Activated CD4-positive, alpha-beta T cell treated with anti-CD3 and anti-CD28 coated beads for 36 hours (primary cell): Measurements from ENCODE around the gene CLEC16A. TPM values are rescaled to one million over a fixed set of nuclear protein-coding genes. Genes with fewer than 3 reads are reported as not detected.

Experiments used
- ATAC-seq: fragments of 200-7000 bp; cut with Tn5 transposase; one replicate; pipeline ENCODE4 v1.10.0; 2021; ENCODE audit warnings: mild to moderate bottlenecking, moderate library complexity
- CTCF ChIA-PET: fragments of 350-600 bp; sonication (Branson Sonifier 250); formaldehyde crosslinking; loops from one replicate; lab custom pipeline; 2021; ENCODE audit warnings: antibody characterized with exemption; lab: Charles Lee
- POLR2A ChIA-PET: fragments of 350-600 bp; sonication (Branson Sonifier 250); formaldehyde crosslinking; loops from one replicate; lab custom pipeline; 2021; ENCODE audit warnings: antibody characterized with exemption, inconsistent platforms; lab: Charles Lee
- DNase-seq: peaks from one replicate; pipeline ENCODE4 v3.0.0-alpha.2; 2020
- H3K27ac Mint-ChIP-seq: one replicate; pipeline ENCODE4 v1.8.0; 2021; ENCODE audit warnings: mixed read lengths
- H3K27me3 Mint-ChIP-seq: one replicate; pipeline ENCODE4 v1.8.0; 2021; ENCODE audit warnings: mixed read lengths
- H3K36me3 Mint-ChIP-seq: one replicate; pipeline ENCODE4 v1.8.0; 2021; ENCODE audit warnings: low read depth, mixed read lengths
- H3K4me1 Mint-ChIP-seq: one replicate; pipeline ENCODE4 v1.8.0; 2021; ENCODE audit warnings: mixed read lengths
- H3K4me3 Mint-ChIP-seq: one replicate; pipeline ENCODE4 v1.8.0; 2021; ENCODE audit warnings: mild to moderate bottlenecking, moderate library complexity, mixed read lengths
- H3K9me3 Mint-ChIP-seq: one replicate; pipeline ENCODE4 v1.8.0; 2021; ENCODE audit warnings: low read depth, mixed read lengths
- intact Hi-C, 2 experiments: fragments of 100-400 bp; cut with DNase I in 1 of 2; cut with micrococcal nuclease in 1 of 2; formaldehyde crosslinking; loops; one replicate each; pipeline versions ENCODE4 v1.14.2 to v1.15.1; 2022 to 2024; cut with DNase I, micrococcal nuclease
- total RNA-seq, 2 experiments: library from RNA; stranded (reverse); gene quantifications; one replicate each; pipeline ENCODE4 v1.2.3, GENCODE V29; 2021

Gene CLEC16A
- total RNA-seq, 2 experiments from 2014 or later, result 23.5 to 25.4 TPM

DNA sequence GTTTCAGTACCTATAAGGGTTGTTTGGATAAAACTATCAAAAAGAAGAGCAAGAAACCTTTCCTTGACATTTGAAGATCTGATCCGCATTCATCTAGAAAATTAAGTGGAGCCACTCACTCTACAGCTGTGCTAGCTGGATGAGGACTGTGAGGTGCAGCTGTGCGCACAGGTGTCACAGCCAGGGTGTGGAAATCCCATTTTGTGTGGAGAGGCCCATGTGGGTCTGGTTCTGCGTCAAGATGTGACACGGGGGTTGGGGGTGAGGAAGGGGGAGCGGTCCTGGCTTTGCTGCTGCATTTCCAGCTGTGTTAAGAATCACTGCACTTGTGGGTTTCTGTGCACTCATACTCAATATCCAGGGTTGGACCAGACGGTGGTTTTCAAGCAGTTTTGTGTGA, 70.7 kb downstream of the CLEC16A start:
- Mint-ChIP-seq H3K4me3 (no peak overlapping the region), H3K4me1 (peaks cover 13% of the 10 kb centered on the region), H3K36me3 (peaks cover 26% of the 10 kb centered on the region), H3K9me3 (no peaks in the 10 kb centered on the region), H3K27me3 (no peaks in the 10 kb centered on the region), H3K27ac (peak overlapping the region; percentile 23)
- intact Hi-C loops, result loop anchor here in 1 of 2 experiments (5.0 kb wide), 1 partner anchor 37 kb away; no protein-coding TSS in a partner anchor
- POLR2A ChIA-PET, result no interaction called here
- DNase-seq, result no peak
- CTCF ChIA-PET, result no interaction called here
- ATAC-seq, result no peak

- no peaks in the 10 kb centered on the region for H3K27me3 Mint-ChIP-seq
- intact Hi-C loops, result loop anchor here in 1 of 2 experiments (5.0 kb wide), 1 partner anchor 37 kb away; no protein-coding TSS in a partner anchor
- peaks cover 25% of the 10 kb centered on the region for H3K36me3 Mint-ChIP-seq
- no peaks in the 10 kb centered on the region for H3K9me3 Mint-ChIP-seq
- ChIA-PET CTCF (no interaction called here), POLR2A (no interaction called here)
- H3K27ac Mint-ChIP-seq, result no peak overlapping the region
- DNase-seq (no peak), ATAC-seq (no peak)
- no peak overlapping the region for H3K4me3 Mint-ChIP-seq
- peaks cover 13% of the 10 kb centered on the region for H3K4me1 Mint-ChIP-seq
These were observed 71.2 kb downstream of the CLEC16A start for GRCh38 chr16:11015607-11016006.

GRCh38 chr16:11016524-11016988, 72.2 kb downstream of the CLEC16A start:
- peaks cover 13% of the 10 kb centered on the region for H3K4me1 Mint-ChIP-seq
- intact Hi-C loops, result loop anchor here in 1 of 2 experiments (5.0 kb wide), 1 partner anchor 36 kb away; no protein-coding TSS in a partner anchor
- ATAC-seq, result no peak
- H3K4me3 Mint-ChIP-seq, result no peak overlapping the region
- POLR2A ChIA-PET, result no interaction called here
- CTCF ChIA-PET, result no interaction called here
- H3K27me3 Mint-ChIP-seq, result no peaks in the 10 kb centered on the region
- peaks cover 25% of the 10 kb centered on the region for H3K36me3 Mint-ChIP-seq
- no peak for DNase-seq
- no peak overlapping the region for H3K27ac Mint-ChIP-seq
- no peaks in the 10 kb centered on the region for H3K9me3 Mint-ChIP-seq

GRCh38 chr16:11016993-11017392, 72.6 kb downstream of the CLEC16A start:
- Mint-ChIP-seq H3K36me3 (peaks cover 30% of the 10 kb centered on the region), H3K4me1 (peaks cover 13% of the 10 kb centered on the region), H3K27ac (peak overlapping the region; percentile 64), H3K27me3 (no peaks in the 10 kb centered on the region), H3K4me3 (no peak overlapping the region), H3K9me3 (no peaks in the 10 kb centered on the region)
- ATAC-seq (peak; percentile 76), DNase-seq (peak; percentile 74)
- intact Hi-C loops, result loop anchor here in 1 of 2 experiments (5.0 kb wide), 1 partner anchor 35 kb away; no protein-coding TSS in a partner anchor
- POLR2A ChIA-PET, result no interaction called here
- CTCF ChIA-PET, result no interaction called here

DNA sequence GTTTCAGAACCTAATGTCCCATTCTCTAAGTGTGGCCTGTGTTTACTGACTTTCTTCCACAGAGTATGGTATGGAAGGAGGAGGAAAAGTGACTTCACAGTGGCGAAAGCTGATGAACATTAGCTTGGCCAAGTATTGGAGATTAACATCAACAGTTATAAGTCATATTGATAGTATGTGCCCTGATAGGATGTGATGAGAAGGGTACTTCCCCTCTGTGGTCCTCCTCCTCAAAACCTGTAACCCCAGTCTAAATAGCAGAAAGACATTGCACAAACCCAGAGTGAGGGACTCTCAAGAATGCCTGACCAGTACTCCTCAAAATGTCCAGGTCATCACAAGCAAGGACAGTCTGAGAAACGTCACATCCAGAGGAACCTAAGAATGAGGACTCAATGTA, 73.1 kb downstream of the CLEC16A start:
- peak overlapping the region; percentile 64 for H3K27ac Mint-ChIP-seq
- H3K9me3 Mint-ChIP-seq, result no peaks in the 10 kb centered on the region
- H3K27me3 Mint-ChIP-seq, result no peaks in the 10 kb centered on the region
- ChIA-PET POLR2A (no interaction called here), CTCF (no interaction called here)
- ATAC-seq (peak; percentile 63), DNase-seq (no peak)
- H3K36me3 Mint-ChIP-seq, result peaks cover 30% of the 10 kb centered on the region
- H3K4me1 Mint-ChIP-seq, result peaks cover 13% of the 10 kb centered on the region
- intact Hi-C loops, result loop anchor here in 1 of 2 experiments (5.0 kb wide), 1 partner anchor 35 kb away; no protein-coding TSS in a partner anchor
- H3K4me3 Mint-ChIP-seq, result no peak overlapping the region

- intact Hi-C loops, result no loop called here
- Mint-ChIP-seq H3K27ac (no peak overlapping the region), H3K4me3 (no peak overlapping the region), H3K9me3 (peaks cover 3% of the 10 kb centered on the region), H3K36me3 (peaks cover 46% of the 10 kb centered on the region), H3K27me3 (no peaks in the 10 kb centered on the region), H3K4me1 (peaks cover 28% of the 10 kb centered on the region)
- DNase-seq (no peak), ATAC-seq (no peak)
- POLR2A ChIA-PET, result interaction anchor here (0.6 kb wide), 1 partner anchor 231 kb away, joined by 3 read pairs; no protein-coding TSS in a partner anchor
- CTCF ChIA-PET, result interaction anchor here (0.6 to 1.5 kb wide), 2 partner anchors 13 to 28 kb away, joined by 3 read pairs; no protein-coding TSS in a partner anchor
These were observed 76.0 kb downstream of the CLEC16A start for GRCh38 chr16:11020388-11020787.

GRCh38 chr16:11020792-11021551, 76.6 kb downstream of the CLEC16A start:
- H3K36me3 Mint-ChIP-seq, result peaks cover 52% of the 10 kb centered on the region
- peaks cover 31% of the 10 kb centered on the region for H3K4me1 Mint-ChIP-seq
- H3K4me3 Mint-ChIP-seq, result no peak overlapping the region
- no peak overlapping the region for H3K27ac Mint-ChIP-seq
- CTCF ChIA-PET, result interaction anchor here (0.6 to 1.5 kb wide), 2 partner anchors 14 to 28 kb away, joined by 3 read pairs; no protein-coding TSS in a partner anchor
- H3K9me3 Mint-ChIP-seq, result peaks cover 7% of the 10 kb centered on the region
- DNase-seq (no peak), ATAC-seq (no peak)
- H3K27me3 Mint-ChIP-seq, result no peaks in the 10 kb centered on the region
- intact Hi-C loops, result no loop called here
- POLR2A ChIA-PET, result interaction anchor here (0.6 kb wide), 1 partner anchor 231 kb away, joined by 3 read pairs; no protein-coding TSS in a partner anchor

- H3K4me3 Mint-ChIP-seq, result no peak overlapping the region
These were observed 77.6 kb downstream of the CLEC16A start for GRCh38 chr16:11022002-11022401.

DNA sequence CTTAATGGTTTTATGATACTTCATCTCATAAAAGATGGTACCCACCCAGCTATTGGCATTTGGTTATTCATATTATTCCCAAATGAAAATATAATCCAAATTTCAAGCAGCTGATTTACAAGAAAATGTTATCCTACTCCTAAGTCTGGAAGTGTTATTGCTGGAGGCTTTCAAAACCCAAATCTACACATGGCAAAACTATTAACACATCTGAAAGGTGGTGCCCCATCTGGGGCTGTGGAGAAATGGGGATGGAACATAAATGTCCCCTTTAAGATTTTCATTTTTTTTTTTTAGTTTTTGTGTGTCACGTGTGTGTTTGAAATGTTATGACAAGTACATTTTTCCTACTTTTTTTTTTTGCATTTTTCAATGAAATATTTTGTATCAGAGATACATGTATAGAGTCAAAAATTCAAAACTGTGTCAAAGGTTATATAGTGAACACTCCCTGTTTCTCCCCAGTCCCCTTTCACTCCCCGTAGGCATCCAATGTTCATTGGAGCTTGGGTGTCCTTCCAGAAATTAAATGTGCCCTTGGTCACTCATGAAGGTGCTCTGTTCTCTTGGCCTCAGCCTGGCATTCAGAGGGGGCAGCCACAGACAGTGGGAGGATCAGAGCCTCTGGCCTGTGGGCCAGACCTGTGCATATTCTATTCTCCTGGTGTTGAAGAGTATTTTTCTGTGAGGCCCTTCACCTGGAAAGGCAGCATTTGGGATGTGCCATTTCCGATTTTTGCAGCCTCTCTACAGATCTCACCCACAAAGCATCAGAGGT, 79.1 kb downstream of the CLEC16A start:
- Mint-ChIP-seq H3K4me3 (no peak overlapping the region), H3K27me3 (no peaks in the 10 kb centered on the region), H3K27ac (no peak overlapping the region), H3K4me1 (peaks cover 19% of the 10 kb centered on the region), H3K36me3 (peaks cover 70% of the 10 kb centered on the region), H3K9me3 (peaks cover 12% of the 10 kb centered on the region)
- intact Hi-C loops, result loop anchor here in 1 of 2 experiments (2.0 kb wide), 1 partner anchor 35 kb away; no protein-coding TSS in a partner anchor
- ChIA-PET POLR2A (interaction anchor here (0.6 kb wide), 1 partner anchor 232 kb away, joined by 3 read pairs; the partner anchor contains the start of gene SOCS1), CTCF (interaction anchor here (0.6 to 0.9 kb wide), 2 partner anchors 17 to 110 kb away, joined by 3 read pairs; no protein-coding TSS in a partner anchor)
- no peak for DNase-seq
- ATAC-seq, result no peak

More at GRCh38 chr16:11022002-11022401, 77.6 kb downstream of the CLEC16A start:
- CTCF ChIA-PET, result no interaction called here
- Mint-ChIP-seq H3K9me3 (peaks cover 8% of the 10 kb centered on the region), H3K36me3 (peaks cover 62% of the 10 kb centered on the region), H3K27ac (peak overlapping the region; percentile 42), H3K4me1 (peaks cover 26% of the 10 kb centered on the region), H3K27me3 (no peaks in the 10 kb centered on the region)
- DNase-seq, result no peak
- no peak for ATAC-seq
- POLR2A ChIA-PET, result no interaction called here
- intact Hi-C loops, result no loop called here

- peaks cover 19% of the 10 kb centered on the region for H3K4me1 Mint-ChIP-seq
- H3K36me3 Mint-ChIP-seq, result peaks cover 77% of the 10 kb centered on the region
- ChIA-PET CTCF (interaction anchor here (0.8 to 1.5 kb wide), 2 partner anchors 71 to 229 kb away, joined by 3 to 6 read pairs; no protein-coding TSS in a partner anchor), POLR2A (interaction anchor here (1.2 kb wide), 1 partner anchor 201 kb away, joined by 5 read pairs; no protein-coding TSS in a partner anchor)
- intact Hi-C loops, result loop anchor here (1.0 to 2.0 kb wide), 2 partner anchors 36 to 70 kb away; no protein-coding TSS in a partner anchor
- peak overlapping the region; percentile 81 for H3K27ac Mint-ChIP-seq
- H3K4me3 Mint-ChIP-seq, result no peak overlapping the region
- ATAC-seq, result peak; percentile 53
- peaks cover 20% of the 10 kb centered on the region for H3K9me3 Mint-ChIP-seq
- H3K27me3 Mint-ChIP-seq, result no peaks in the 10 kb centered on the region
- DNase-seq, result no peak
These were observed 80.1 kb downstream of the CLEC16A start for GRCh38 chr16:11024333-11025053.
